ENCODE results near the gene SMARCA4. TPM values are rescaled to one million over a fixed set of nuclear protein-coding genes. Genes with fewer than 3 reads are reported as not detected.

Gene SMARCA4
- total RNA-seq, 6 experiments from 2014 or later, result 26.3 to 45.8 (median 27.7) TPM

DNA sequence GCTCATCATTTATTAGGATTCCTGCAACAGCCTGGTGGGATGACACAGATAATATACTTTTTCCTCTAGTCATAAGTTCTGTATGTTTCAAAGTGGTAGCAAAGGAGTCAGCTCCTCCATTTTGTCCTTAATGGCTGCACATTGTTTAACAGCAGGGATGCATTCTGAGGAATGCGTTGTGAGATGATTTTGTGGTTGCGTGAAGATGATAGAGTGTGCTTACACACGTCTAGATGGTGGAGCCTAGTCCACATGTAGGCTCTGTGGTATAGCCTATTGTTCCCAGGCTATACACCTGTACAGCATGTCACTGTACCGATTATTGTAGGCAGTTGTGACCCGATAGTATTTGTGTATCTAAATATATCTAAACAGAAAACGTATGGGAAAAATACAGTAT, 4.6 kb downstream of the SMARCA4 start:
- no peak overlapping the region for H3K4me3 ChIP-seq
- intact Hi-C loops (cut with DNase I), result no loop called here
- peaks cover 0 to 9% (median 0%) of the 10 kb centered on the region in 4 donors for H3K4me1 ChIP-seq
- ATAC-seq (no peak), DNase-seq (no peak)
- H3K27ac ChIP-seq, result no peak overlapping the region
- TF ChIP-seq CTCF (IDR thresholded peaks at IDR 0.05), result no peak
- no peak for TF ChIP-seq POLR2A (IDR thresholded peaks at IDR 0.05)
- H3K9me3 ChIP-seq, result no peaks in the 10 kb centered on the region
- H3K27me3 ChIP-seq, result no peaks in the 10 kb centered on the region
- H3K36me3 ChIP-seq, result no peaks in the 10 kb centered on the region
- WGBS (ENCODE audit: insufficient coverage, low coverage, low lambda C conversion rate, missing lambda C conversion rate), result 78% methylated on average over 6 of the region's 6 CpGs

DNA sequence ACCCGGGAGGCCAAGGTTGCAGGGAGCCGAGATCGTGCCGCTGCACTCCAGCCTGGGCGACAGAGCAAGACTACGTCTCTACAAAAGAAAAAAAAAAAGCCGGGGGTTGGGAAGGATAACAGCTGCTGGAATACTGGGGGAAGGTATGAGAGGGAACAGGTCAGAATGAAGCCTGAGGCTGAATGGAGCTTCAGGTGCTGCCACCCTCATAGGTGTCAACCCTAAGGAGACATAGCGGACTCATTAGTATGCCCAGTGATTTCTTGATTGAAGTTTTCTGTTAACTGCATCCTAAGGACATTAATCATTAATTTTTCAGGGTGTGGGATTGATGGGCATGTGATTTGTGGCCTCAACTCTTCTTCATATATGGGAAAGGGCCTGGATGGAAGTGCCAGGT, 6.0 kb downstream of the SMARCA4 start:
- DNase-seq, result no peak
- ATAC-seq, result no peak
- TF ChIP-seq CTCF (IDR thresholded peaks at IDR 0.05) (no peak), POLR2A (IDR thresholded peaks at IDR 0.05) (no peak)
- no peak overlapping the region for H3K27ac ChIP-seq
- H3K9me3 ChIP-seq, result no peaks in the 10 kb centered on the region
- no peaks in the 10 kb centered on the region for H3K36me3 ChIP-seq
- peaks cover 0 to 7% (median 0%) of the 10 kb centered on the region in 4 donors for H3K4me1 ChIP-seq
- H3K27me3 ChIP-seq, result no peaks in the 10 kb centered on the region
- H3K4me3 ChIP-seq, result no peak overlapping the region
- intact Hi-C loops (cut with DNase I), result no loop called here
- WGBS (ENCODE audit: insufficient coverage, low coverage, low lambda C conversion rate, missing lambda C conversion rate), result 88% methylated on average over 8 of the region's 8 CpGs

- WGBS (ENCODE audit: insufficient coverage, low coverage, low lambda C conversion rate, missing lambda C conversion rate), result 81% methylated on average over 5 of the region's 10 CpGs
- Histone ChIP-seq H3K4me1 (no peaks in the 10 kb centered on the region), H3K36me3 (no peaks in the 10 kb centered on the region), H3K27me3 (no peaks in the 10 kb centered on the region), H3K27ac (no peak overlapping the region), H3K4me3 (no peak overlapping the region), H3K9me3 (no peaks in the 10 kb centered on the region)
- intact Hi-C loops (cut with DNase I), result no loop called here
- TF ChIP-seq CTCF (IDR thresholded peaks at IDR 0.05), result no peak
- TF ChIP-seq POLR2A (IDR thresholded peaks at IDR 0.05), result no peak
- ATAC-seq (no peak), DNase-seq (no peak)
Observed at GRCh38 chr19:10968527-10969135, 7.8 kb downstream of the SMARCA4 start.

GRCh38 chr19:10971107-10971726, 10.4 kb downstream of the SMARCA4 start:
- ATAC-seq, result no peak
- DNase-seq, result no peak
- TF ChIP-seq POLR2A (IDR thresholded peaks at IDR 0.05) (no peak), CTCF (IDR thresholded peaks at IDR 0.05) (no peak)
- Histone ChIP-seq H3K9me3 (no peaks in the 10 kb centered on the region), H3K4me1 (peaks cover 0 to 3% (median under 1%) of the 10 kb centered on the region in 4 donors), H3K27me3 (no peaks in the 10 kb centered on the region), H3K4me3 (no peak overlapping the region), H3K36me3 (no peaks in the 10 kb centered on the region), H3K27ac (no peak overlapping the region)
- 86% methylated on average over 6 of the region's 8 CpGs for WGBS (ENCODE audit: insufficient coverage, low coverage, low lambda C conversion rate, missing lambda C conversion rate)
- intact Hi-C loops (cut with DNase I), result no loop called here

Data from right lobe of liver (tissue), 6 donors.